Measurements from ENCODE around the gene COLQ.
"Not testable (repeated sequence)": the region's sequence is repeated elsewhere in the genome, so short reads cannot be mapped to it uniquely, and the experiment has no call there.

COLQ gene

GRCh38 chr3:15460891-15461531, 60.5 kb downstream of the COLQ start:
- Mint-ChIP-seq H3K4me3 (no peak overlapping the region), H3K27me3 (peaks cover 8% of the 10 kb centered on the region), H3K9me3 (peaks cover 3% of the 10 kb centered on the region), H3K27ac (no peak overlapping the region), H3K4me1 (peaks cover 6% of the 10 kb centered on the region), H3K36me3 (peaks cover 8% of the 10 kb centered on the region)
- ATAC-seq = no peak

- Mint-ChIP-seq H3K27ac (no peak overlapping the region), H3K4me3 (no peak overlapping the region), H3K27me3 (peaks cover 8% of the 10 kb centered on the region), H3K4me1 (peaks cover 6% of the 10 kb centered on the region), H3K9me3 (peaks cover 3% of the 10 kb centered on the region), H3K36me3 (no peaks in the 10 kb centered on the region)
- no peak for ATAC-seq
Measured at GRCh38 chr3:15458212-15458780, 63.2 kb downstream of the COLQ start.

GRCh38 chr3:15456915-15457314, 64.6 kb downstream of the COLQ start:
- not testable (repeated sequence) for H3K4me1 Mint-ChIP-seq, H3K9me3 Mint-ChIP-seq, H3K27ac Mint-ChIP-seq, H3K27me3 Mint-ChIP-seq, ATAC-seq, H3K36me3 Mint-ChIP-seq, H3K4me3 Mint-ChIP-seq

GRCh38 chr3:15456321-15456720, 65.2 kb downstream of the COLQ start:
- no peak for ATAC-seq
- Mint-ChIP-seq H3K27me3 (no peaks in the 10 kb centered on the region), H3K9me3 (peaks cover 3% of the 10 kb centered on the region), H3K4me1 (peaks cover 3% of the 10 kb centered on the region), H3K36me3 (no peaks in the 10 kb centered on the region), H3K4me3 (no peak overlapping the region), H3K27ac (no peak overlapping the region)

GRCh38 chr3:15455756-15456155, 65.8 kb downstream of the COLQ start:
- H3K27ac Mint-ChIP-seq = no peak overlapping the region
- no peaks in the 10 kb centered on the region for H3K4me1 Mint-ChIP-seq
- no peaks in the 10 kb centered on the region for H3K27me3 Mint-ChIP-seq

GRCh38 chr3:15454965-15455364, 66.5 kb downstream of the COLQ start:
- Mint-ChIP-seq H3K27ac (no peak overlapping the region), H3K27me3 (no peaks in the 10 kb centered on the region), H3K9me3 (peaks cover 3% of the 10 kb centered on the region), H3K4me3 (no peak overlapping the region), H3K36me3 (no peaks in the 10 kb centered on the region), H3K4me1 (no peaks in the 10 kb centered on the region)
- ATAC-seq = no peak

More at GRCh38 chr3:15455756-15456155, 65.8 kb downstream of the COLQ start:
- Mint-ChIP-seq H3K4me3 (no peak overlapping the region), H3K36me3 (no peaks in the 10 kb centered on the region), H3K9me3 (peaks cover 3% of the 10 kb centered on the region)
- ATAC-seq = no peak

- Mint-ChIP-seq H3K27ac (no peak overlapping the region), H3K27me3 (no peaks in the 10 kb centered on the region), H3K36me3 (no peaks in the 10 kb centered on the region), H3K9me3 (peaks cover 3% of the 10 kb centered on the region), H3K4me3 (no peak overlapping the region), H3K4me1 (no peaks in the 10 kb centered on the region)
- peak; percentile 27 for ATAC-seq
Measured at GRCh38 chr3:15453991-15454625, 67.4 kb downstream of the COLQ start.

- no peak overlapping the region for H3K27ac Mint-ChIP-seq
- H3K4me1 Mint-ChIP-seq = no peaks in the 10 kb centered on the region
- H3K4me3 Mint-ChIP-seq = no peak overlapping the region
- H3K9me3 Mint-ChIP-seq = peaks cover 3% of the 10 kb centered on the region
- no peaks in the 10 kb centered on the region for H3K36me3 Mint-ChIP-seq
- no peak for ATAC-seq
- no peaks in the 10 kb centered on the region for H3K27me3 Mint-ChIP-seq
Measured at GRCh38 chr3:15453501-15453900, 68.0 kb downstream of the COLQ start.

GRCh38 chr3:15452961-15453360, 68.5 kb downstream of the COLQ start:
- Mint-ChIP-seq H3K27me3 (no peaks in the 10 kb centered on the region), H3K36me3 (no peaks in the 10 kb centered on the region), H3K4me1 (no peaks in the 10 kb centered on the region), H3K27ac (no peak overlapping the region), H3K9me3 (no peaks in the 10 kb centered on the region), H3K4me3 (no peak overlapping the region)
- no peak for ATAC-seq

- Mint-ChIP-seq H3K4me3 (no peak overlapping the region), H3K4me1 (no peaks in the 10 kb centered on the region), H3K9me3 (no peaks in the 10 kb centered on the region), H3K27me3 (no peaks in the 10 kb centered on the region), H3K27ac (no peak overlapping the region), H3K36me3 (no peaks in the 10 kb centered on the region)
- no peak for ATAC-seq
Measured at GRCh38 chr3:15452156-15452555, 69.3 kb downstream of the COLQ start.

- ATAC-seq = no peak
- no peaks in the 10 kb centered on the region for H3K27me3 Mint-ChIP-seq
- no peak overlapping the region for H3K27ac Mint-ChIP-seq
- H3K9me3 Mint-ChIP-seq = no peaks in the 10 kb centered on the region
- no peaks in the 10 kb centered on the region for H3K36me3 Mint-ChIP-seq
- no peaks in the 10 kb centered on the region for H3K4me1 Mint-ChIP-seq
- H3K4me3 Mint-ChIP-seq = no peak overlapping the region
Measured at GRCh38 chr3:15451216-15452113, 70.0 kb downstream of the COLQ start.

GRCh38 chr3:15450438-15451215, 70.9 kb downstream of the COLQ start:
- ATAC-seq = no peak
- H3K9me3 Mint-ChIP-seq = no peaks in the 10 kb centered on the region
- H3K36me3 Mint-ChIP-seq = peaks cover 1% of the 10 kb centered on the region
- H3K27me3 Mint-ChIP-seq = no peaks in the 10 kb centered on the region
- H3K27ac Mint-ChIP-seq = no peak overlapping the region
- no peak overlapping the region for H3K4me3 Mint-ChIP-seq
- H3K4me1 Mint-ChIP-seq = no peaks in the 10 kb centered on the region

- no peaks in the 10 kb centered on the region for H3K27me3 Mint-ChIP-seq
- no peaks in the 10 kb centered on the region for H3K9me3 Mint-ChIP-seq
- H3K27ac Mint-ChIP-seq = no peak overlapping the region
- ATAC-seq = no peak
- H3K4me1 Mint-ChIP-seq = no peaks in the 10 kb centered on the region
- no peak overlapping the region for H3K4me3 Mint-ChIP-seq
- H3K36me3 Mint-ChIP-seq = peaks cover 11% of the 10 kb centered on the region
Measured at GRCh38 chr3:15449489-15450224, 71.8 kb downstream of the COLQ start.

GRCh38 chr3:15443826-15444524, 77.5 kb downstream of the COLQ start:
- Mint-ChIP-seq H3K27ac (no peak overlapping the region), H3K4me3 (no peak overlapping the region), H3K27me3 (no peaks in the 10 kb centered on the region), H3K36me3 (peaks cover 56% of the 10 kb centered on the region), H3K9me3 (no peaks in the 10 kb centered on the region), H3K4me1 (no peaks in the 10 kb centered on the region)
- ATAC-seq = no peak
